ENCODE measurements around the gene RTN1.

DNA sequence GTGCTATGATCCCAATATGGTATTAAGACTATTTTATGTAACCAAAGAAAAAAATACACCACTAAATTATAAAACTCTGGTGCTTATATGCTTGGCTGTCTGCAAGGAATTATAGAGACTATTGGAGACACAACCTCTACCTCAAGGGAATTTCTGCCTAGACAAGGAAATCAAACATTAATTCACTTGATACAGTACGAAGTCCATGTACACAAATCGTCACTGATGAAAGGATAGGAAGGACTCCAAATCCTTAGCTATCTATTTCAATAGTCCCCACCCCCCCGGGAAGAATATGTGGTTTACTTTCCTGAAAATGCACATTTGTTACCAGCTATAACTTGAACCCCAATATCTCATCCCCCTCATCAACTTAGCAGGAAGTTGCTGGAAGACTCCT is 21.9 kb downstream of the RTN1 start:
- TF ChIP-seq EZH2 (IDR thresholded peaks at IDR 0.05; ENCODE audit: borderline replicate concordance, insufficient read depth, low read depth, low read length, poor library complexity, severe bottlenecking), result no peak
- TF ChIP-seq, protein P1, sequence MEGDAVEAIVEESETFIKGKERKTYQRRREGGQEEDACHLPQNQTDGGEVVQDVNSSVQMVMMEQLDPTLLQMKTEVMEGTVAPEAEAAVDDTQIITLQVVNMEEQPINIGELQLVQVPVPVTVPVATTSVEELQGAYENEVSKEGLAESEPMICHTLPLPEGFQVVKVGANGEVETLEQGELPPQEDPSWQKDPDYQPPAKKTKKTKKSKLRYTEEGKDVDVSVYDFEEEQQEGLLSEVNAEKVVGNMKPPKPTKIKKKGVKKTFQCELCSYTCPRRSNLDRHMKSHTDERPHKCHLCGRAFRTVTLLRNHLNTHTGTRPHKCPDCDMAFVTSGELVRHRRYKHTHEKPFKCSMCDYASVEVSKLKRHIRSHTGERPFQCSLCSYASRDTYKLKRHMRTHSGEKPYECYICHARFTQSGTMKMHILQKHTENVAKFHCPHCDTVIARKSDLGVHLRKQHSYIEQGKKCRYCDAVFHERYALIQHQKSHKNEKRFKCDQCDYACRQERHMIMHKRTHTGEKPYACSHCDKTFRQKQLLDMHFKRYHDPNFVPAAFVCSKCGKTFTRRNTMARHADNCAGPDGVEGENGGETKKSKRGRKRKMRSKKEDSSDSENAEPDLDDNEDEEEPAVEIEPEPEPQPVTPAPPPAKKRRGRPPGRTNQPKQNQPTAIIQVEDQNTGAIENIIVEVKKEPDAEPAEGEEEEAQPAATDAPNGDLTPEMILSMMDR (IDR thresholded peaks at IDR 0.05), result no peak
